ENCODE data around the gene KMT2C.

GRCh38 chr7:152180587-152180986 lies 255.2 kb downstream of the KMT2C start:
- TF ChIP-seq CTCF (IDR thresholded peaks at IDR 0.05; ENCODE audit: low read depth, low read length) (no peak), EZH2phosphoT487 (IDR thresholded peaks at IDR 0.05; ENCODE audit: low read depth) (no peak)

Measured in OCI-LY3 (cell line).